ENCODE measurements around the gene WDPCP. TPM values are rescaled to one million over a fixed set of nuclear protein-coding genes. Genes with fewer than 3 reads are reported as not detected.

The WDPCP gene
- total RNA-seq, 1 experiment from 2014 or later, result 15.2 TPM

DNA sequence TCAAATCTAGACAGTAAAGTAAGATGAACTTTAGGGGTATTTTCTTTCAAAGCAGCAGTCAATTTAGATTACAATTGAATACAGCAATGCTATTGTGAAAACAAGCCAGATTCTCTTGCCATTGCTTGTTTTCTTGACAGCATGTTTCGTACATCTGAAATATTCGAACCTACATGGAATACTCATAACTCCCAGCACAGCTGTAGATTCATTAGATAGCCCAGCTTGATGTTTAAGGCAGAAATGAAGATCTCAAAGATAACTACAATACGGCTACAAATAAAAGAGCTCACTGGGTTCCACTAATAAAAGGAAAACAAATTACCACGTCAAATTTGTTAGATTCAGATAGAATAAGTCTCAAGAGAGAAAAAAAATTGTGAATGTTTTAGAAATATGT lies 208.8 kb downstream of the WDPCP start:
- Histone ChIP-seq H3K9me3 (ENCODE audit: insufficient read depth, low read depth) (no peaks in the 10 kb centered on the region), H4K20me1 (ENCODE audit: insufficient read depth) (no peaks in the 10 kb centered on the region), H3K79me2 (ENCODE audit: low read depth) (no peaks in the 10 kb centered on the region), H3K36me3 (ENCODE audit: low read depth) (no peaks in the 10 kb centered on the region), H3K9me2 (ENCODE audit: insufficient read depth) (peaks cover 8% of the 10 kb centered on the region; the same call in 1 of the 2 replicates), H3K27me3 (ENCODE audit: insufficient read depth, low read depth) (no peaks in the 10 kb centered on the region), H3K27ac (peak overlapping the region; percentile 13; the same call in 1 of the 2 replicates), H3K4me1 (replicated peaks; ENCODE audit: insufficient read depth) (peaks cover 20% of the 10 kb centered on the region), H2AFZ (no peak overlapping the region), H3F3A (ENCODE audit: insufficient read depth, low read depth) (peaks cover 15% of the 10 kb centered on the region; the same call in 1 of the 2 replicates), H3K4me3 (no peak overlapping the region), H3K4me2 (peak overlapping the region; percentile 57)
- CTCF ChIA-PET, result no interaction called here
- TF ChIP-seq EZH2 (IDR thresholded peaks at IDR 0.05; ENCODE audit: low read depth), result no peak
- TF ChIP-seq, protein P1, sequence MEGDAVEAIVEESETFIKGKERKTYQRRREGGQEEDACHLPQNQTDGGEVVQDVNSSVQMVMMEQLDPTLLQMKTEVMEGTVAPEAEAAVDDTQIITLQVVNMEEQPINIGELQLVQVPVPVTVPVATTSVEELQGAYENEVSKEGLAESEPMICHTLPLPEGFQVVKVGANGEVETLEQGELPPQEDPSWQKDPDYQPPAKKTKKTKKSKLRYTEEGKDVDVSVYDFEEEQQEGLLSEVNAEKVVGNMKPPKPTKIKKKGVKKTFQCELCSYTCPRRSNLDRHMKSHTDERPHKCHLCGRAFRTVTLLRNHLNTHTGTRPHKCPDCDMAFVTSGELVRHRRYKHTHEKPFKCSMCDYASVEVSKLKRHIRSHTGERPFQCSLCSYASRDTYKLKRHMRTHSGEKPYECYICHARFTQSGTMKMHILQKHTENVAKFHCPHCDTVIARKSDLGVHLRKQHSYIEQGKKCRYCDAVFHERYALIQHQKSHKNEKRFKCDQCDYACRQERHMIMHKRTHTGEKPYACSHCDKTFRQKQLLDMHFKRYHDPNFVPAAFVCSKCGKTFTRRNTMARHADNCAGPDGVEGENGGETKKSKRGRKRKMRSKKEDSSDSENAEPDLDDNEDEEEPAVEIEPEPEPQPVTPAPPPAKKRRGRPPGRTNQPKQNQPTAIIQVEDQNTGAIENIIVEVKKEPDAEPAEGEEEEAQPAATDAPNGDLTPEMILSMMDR (conservative IDR thresholded peaks at IDR 0.05), result no peak
- BruUV-seq (replicated peaks), result no TSS peak
- POLR2A ChIA-PET (ENCODE audit: unreplicated experiment), result no interaction called here
- intact Hi-C loops (cut with micrococcal nuclease; ENCODE audit: unreplicated experiment), result no loop called here
- DNase-seq, result no peak

DNA sequence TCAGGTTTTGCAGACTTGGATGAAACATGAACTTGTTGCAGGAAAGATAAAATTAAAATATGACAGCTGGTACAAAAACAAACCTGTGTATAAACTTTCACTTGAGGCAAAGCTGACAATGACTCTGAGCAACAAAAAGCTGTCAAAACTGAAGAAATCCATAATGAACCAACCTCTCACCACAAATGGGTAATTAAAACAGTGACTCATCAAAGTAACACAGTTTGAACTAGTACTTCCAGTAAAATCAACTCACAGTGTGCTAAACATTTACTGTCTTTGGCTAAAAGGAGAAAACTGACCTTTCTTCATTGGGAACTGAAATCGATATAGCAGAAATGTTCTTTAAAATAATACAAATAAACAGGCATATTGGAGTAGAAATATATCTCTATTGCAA lies 209.7 kb downstream of the WDPCP start:
- Histone ChIP-seq H3K4me3 (peak overlapping the region; percentile 9; the same call in 1 of the 2 replicates), H3K79me2 (ENCODE audit: low read depth) (no peaks in the 10 kb centered on the region), H3K27me3 (ENCODE audit: insufficient read depth, low read depth) (no peaks in the 10 kb centered on the region), H3F3A (ENCODE audit: insufficient read depth, low read depth) (peaks cover 15% of the 10 kb centered on the region; the same call in 1 of the 2 replicates), H3K9me3 (ENCODE audit: insufficient read depth, low read depth) (no peaks in the 10 kb centered on the region), H4K20me1 (ENCODE audit: insufficient read depth) (no peaks in the 10 kb centered on the region), H3K4me2 (peak overlapping the region; percentile 57), H3K36me3 (ENCODE audit: low read depth) (no peaks in the 10 kb centered on the region), H3K9me2 (ENCODE audit: insufficient read depth) (peaks cover 8% of the 10 kb centered on the region; the same call in 1 of the 2 replicates), H3K4me1 (replicated peaks; ENCODE audit: insufficient read depth) (peaks cover 20% of the 10 kb centered on the region), H3K27ac (peak overlapping the region; percentile 13), H2AFZ (no peak overlapping the region)
- no TSS peak for BruUV-seq (replicated peaks)
- DNase-seq, result peak in 1 of 2 experiments; percentile 53
- POLR2A ChIA-PET (ENCODE audit: unreplicated experiment), result no interaction called here
- no peak for TF ChIP-seq EZH2 (IDR thresholded peaks at IDR 0.05; ENCODE audit: low read depth)
- TF ChIP-seq, protein P1 (conservative IDR thresholded peaks at IDR 0.05), result no peak
- intact Hi-C loops (cut with micrococcal nuclease; ENCODE audit: unreplicated experiment), result no loop called here
- CTCF ChIA-PET, result no interaction called here

DNA sequence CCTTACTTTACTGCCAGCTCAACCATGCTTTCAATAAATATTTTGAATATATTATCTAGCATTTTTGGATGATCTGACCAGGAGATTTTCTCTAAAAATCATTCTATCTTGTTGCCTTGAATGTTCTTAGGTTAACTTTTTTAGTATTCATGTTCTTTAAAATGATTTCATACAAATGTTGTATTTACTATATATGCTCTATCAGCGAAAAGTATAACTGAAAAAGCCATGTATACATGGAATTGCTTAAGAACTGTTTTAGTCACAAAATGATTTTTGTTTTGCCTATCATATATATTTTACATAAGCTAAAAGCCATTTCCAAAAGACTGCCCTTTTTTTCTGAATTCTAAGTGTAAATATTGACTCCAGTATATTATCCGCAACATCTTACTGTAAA lies 213.9 kb downstream of the WDPCP start:
- Histone ChIP-seq H3F3A (ENCODE audit: insufficient read depth, low read depth) (peaks cover 15% of the 10 kb centered on the region; the same call in 1 of the 2 replicates), H3K79me2 (ENCODE audit: low read depth) (no peaks in the 10 kb centered on the region), H3K27ac (no peak overlapping the region), H3K4me3 (no peak overlapping the region), H3K9me2 (ENCODE audit: insufficient read depth) (0 out of 2 replicates have a peak, but pooled peaks cover 4% of the 10 kb centered on the region), H3K9me3 (ENCODE audit: insufficient read depth, low read depth) (0 out of 2 replicates have a peak, but pooled peaks cover 5% of the 10 kb centered on the region), H2AFZ (no peak overlapping the region), H3K27me3 (ENCODE audit: insufficient read depth, low read depth) (no peaks in the 10 kb centered on the region), H3K4me1 (replicated peaks; ENCODE audit: insufficient read depth) (peaks cover 15% of the 10 kb centered on the region), H3K4me2 (no peak overlapping the region), H3K36me3 (ENCODE audit: low read depth) (no peaks in the 10 kb centered on the region), H4K20me1 (ENCODE audit: insufficient read depth) (no peaks in the 10 kb centered on the region)
- ChIA-PET CTCF (no interaction called here), POLR2A (ENCODE audit: unreplicated experiment) (no interaction called here)
- intact Hi-C loops (cut with micrococcal nuclease; ENCODE audit: unreplicated experiment), result no loop called here
- no peak for DNase-seq
- BruUV-seq (replicated peaks), result no TSS peak
- TF ChIP-seq, protein P1 (conservative IDR thresholded peaks at IDR 0.05), result no peak
- TF ChIP-seq EZH2 (IDR thresholded peaks at IDR 0.05; ENCODE audit: low read depth), result no peak
